ENCODE measurements around the gene PTX4.

Gene PTX4

DNA sequence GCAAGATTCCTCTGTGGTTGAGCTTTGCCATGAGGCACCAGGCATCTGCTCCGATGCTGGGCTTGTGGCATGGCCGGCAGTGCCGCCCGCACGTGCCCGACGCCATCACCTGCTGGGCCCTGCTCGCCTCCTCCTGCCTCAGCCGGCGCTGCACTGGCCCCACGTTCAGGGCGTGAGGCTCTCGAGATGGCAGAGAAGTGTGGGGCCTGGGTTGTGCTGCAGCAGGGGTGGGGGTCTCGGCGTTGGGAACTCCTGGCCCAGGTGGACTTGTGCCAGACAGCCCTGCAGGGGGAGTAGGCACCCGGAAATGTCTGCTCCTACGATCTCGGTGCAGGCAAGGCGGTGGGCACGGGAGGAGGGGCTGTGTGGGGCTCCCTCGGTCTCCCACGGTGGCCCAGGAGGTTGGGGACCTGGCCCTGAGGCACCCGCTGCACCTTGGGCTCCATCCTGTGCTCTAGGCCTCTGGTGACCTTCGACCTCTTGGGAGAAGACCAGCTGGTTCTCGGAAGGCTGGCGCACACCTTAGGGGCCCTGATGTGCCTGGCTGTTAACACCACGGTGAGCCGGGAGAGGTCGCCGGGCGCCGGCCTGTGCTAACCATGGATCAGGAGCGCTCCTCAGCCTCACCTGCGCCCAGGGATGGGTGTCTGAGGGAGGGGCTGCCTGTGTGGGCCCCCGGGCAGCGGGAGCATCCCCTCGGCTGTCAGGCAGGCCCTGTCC is 17.9 kb upstream of the PTX4 start:
- TF ChIP-seq, protein P1, sequence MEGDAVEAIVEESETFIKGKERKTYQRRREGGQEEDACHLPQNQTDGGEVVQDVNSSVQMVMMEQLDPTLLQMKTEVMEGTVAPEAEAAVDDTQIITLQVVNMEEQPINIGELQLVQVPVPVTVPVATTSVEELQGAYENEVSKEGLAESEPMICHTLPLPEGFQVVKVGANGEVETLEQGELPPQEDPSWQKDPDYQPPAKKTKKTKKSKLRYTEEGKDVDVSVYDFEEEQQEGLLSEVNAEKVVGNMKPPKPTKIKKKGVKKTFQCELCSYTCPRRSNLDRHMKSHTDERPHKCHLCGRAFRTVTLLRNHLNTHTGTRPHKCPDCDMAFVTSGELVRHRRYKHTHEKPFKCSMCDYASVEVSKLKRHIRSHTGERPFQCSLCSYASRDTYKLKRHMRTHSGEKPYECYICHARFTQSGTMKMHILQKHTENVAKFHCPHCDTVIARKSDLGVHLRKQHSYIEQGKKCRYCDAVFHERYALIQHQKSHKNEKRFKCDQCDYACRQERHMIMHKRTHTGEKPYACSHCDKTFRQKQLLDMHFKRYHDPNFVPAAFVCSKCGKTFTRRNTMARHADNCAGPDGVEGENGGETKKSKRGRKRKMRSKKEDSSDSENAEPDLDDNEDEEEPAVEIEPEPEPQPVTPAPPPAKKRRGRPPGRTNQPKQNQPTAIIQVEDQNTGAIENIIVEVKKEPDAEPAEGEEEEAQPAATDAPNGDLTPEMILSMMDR (IDR thresholded peaks at IDR 0.05; ENCODE audit: low read depth, low read length), result no peak
- no peak overlapping the region for H3K4me3 ChIP-seq (ENCODE audit: low read depth, low read length)
- DNase-seq (ENCODE audit: low read depth, low spot score), result no peak
- in situ Hi-C loops (cut with HindIII; ENCODE audit: low sequenced_read_pairs), result no loop called here

DNA sequence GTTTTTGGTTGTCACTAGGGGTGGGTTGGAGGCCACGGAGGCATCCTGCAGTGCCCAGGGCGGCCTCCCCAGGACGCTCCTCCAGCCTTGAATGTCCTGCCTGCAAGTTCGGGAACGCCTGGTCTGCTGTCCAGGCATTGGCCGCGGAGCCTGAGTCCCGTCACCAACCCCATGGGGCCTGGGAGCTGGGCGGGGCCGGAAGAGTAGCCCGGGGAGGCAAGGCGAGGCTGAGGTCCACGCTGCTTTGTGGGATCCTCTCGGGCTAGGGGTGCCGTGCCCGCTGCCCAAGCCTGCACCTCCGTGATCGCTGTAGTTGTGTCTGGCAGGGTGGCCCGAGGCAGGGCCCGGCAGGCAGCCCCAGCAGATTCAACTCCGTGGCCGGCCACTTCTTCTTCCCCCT is 17.2 kb upstream of the PTX4 start:
- DNase-seq (ENCODE audit: low read depth, low spot score), result no peak
- no peak overlapping the region for H3K4me3 ChIP-seq (ENCODE audit: low read depth, low read length)
- TF ChIP-seq, protein P1 (IDR thresholded peaks at IDR 0.05; ENCODE audit: low read depth, low read length), result no peak
- in situ Hi-C loops (cut with HindIII; ENCODE audit: low sequenced_read_pairs), result no loop called here

DNA sequence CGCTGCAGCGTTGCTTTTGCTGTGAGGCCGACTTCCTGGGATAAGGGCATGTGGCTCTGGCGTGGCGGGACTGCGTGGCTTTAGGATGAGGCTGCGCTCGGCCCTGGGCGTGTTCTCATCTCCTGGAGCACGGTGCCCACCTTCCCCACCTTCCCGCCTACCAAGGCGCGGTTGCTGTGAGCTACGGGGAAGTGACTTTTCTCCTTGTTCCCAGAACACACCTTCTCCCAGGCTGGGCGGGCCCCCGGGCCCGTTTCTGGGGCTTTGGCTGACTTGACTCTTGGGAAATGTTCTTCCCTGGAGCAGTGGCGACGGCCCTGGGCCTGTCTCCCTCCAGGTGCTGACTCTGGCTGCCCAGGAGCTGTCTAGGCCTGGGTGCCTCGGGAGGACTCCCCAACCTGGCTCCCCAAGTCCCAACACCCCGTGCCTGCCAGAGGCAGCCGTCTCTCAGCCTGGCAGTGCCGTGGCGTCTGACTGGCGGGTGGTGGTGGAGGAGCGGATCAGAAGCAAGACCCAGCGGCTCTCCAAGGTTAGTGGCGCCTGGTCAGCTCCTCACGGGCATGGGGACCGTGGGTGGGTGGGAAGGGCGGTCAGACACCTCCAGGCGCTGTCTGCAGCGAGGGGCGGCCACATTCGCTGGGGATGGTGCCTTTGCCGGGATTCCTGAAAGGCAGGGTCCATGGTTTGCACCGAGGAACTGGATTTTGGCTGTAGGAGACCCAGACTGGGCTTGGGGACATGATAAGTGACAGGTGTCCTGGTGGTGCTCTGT is 16.5 kb upstream of the PTX4 start:
- in situ Hi-C loops (cut with HindIII; ENCODE audit: low sequenced_read_pairs), result no loop called here

DNA sequence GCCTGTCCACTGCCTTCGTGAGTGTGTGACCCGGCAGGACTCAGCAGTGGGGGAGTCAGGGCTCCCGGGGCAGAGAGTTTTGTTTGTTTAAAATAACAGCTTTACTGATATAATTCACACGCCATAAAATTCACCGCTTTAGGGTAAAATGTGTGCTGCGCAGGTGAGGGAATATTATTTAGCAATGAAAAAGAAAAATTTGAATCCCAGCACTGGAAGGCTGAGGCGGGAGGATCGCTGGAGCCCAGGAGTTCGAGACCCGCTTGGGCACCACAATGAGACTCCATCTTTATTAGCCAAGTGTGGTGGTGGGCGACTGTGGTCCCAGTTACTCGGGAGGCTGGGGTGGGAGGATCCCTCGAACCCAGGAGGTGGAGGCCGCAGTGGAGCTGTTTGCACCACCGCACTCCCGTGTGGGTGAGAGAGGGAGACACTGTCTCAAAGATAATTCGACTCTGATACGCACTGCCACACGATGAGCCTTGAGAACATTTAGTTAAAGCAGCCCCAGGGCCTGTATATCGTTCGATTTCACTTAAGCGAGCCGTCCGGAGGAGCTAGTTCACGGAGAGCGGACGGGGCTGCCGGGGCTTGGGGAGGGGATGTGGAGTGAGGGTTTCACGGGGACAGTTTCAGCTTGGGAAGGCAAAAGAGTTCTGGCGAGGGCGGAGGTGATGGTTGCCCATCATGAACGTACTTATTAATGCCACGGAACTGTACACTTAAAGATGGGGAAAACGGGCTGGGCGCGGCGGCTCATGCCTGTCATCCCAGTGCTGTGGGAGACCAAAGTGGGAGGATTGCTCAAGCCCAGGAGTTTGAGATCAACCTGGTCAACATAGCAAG is 14.6 kb upstream of the PTX4 start:
- no peak overlapping the region for H3K4me3 ChIP-seq (ENCODE audit: low read depth, low read length)
- in situ Hi-C loops (cut with HindIII; ENCODE audit: low sequenced_read_pairs), result no loop called here
- TF ChIP-seq, protein P1 (IDR thresholded peaks at IDR 0.05; ENCODE audit: low read depth, low read length), result no peak
- DNase-seq (ENCODE audit: low read depth, low spot score), result no peak

More for the DNA sequence above, 16.5 kb upstream of the PTX4 start:
- TF ChIP-seq, protein P1 (IDR thresholded peaks at IDR 0.05; ENCODE audit: low read depth, low read length), result no peak
- no peak overlapping the region for H3K4me3 ChIP-seq (ENCODE audit: low read depth, low read length)
- no peak for DNase-seq (ENCODE audit: low read depth, low spot score)

DNA sequence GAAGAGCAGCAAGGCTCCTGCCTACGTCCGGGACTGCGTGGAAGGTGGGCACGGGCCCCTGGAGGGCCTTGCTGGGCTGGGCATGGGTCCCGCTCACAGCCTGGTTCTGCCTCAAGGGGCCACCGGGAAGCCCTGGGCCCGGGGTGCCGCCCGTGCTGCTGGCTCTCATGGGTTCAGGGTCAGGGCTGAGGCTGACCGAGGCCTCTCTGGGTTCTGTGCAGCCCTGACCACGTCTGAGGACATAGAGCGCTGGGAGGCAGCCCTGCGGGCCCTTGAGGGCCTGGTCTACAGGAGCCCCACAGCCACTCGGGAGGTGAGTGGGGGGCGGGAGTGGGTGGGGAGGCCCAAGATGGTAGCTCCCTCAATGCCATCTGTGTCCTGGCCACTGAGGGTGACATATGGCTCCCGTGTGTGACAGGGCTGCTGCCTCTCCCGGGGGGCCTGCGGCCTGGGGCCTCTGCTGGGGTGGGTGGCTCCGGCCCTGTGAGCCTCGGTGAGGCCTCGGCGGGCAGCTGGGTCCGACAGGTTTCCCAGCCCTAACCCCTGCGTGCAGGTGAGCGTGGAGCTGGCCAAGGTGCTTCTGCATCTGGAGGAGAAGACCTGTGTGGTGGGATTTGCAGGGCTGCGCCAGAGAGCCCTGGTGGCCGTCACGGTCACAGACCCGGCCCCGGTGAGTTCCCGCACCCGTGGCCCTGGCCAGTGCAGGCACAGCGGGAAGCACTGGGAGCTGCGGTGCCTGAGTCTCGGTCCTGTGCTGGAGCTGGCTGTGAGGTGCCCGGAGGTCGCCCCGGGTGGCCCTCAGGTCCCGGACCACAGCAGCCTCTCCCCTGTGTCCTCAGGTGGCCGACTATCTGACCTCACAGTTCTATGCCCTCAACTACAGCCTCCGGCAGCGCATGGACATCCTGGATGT is 13.6 kb upstream of the PTX4 start:
- TF ChIP-seq, protein P1 (IDR thresholded peaks at IDR 0.05; ENCODE audit: low read depth, low read length), result no peak
- in situ Hi-C loops (cut with HindIII; ENCODE audit: low sequenced_read_pairs), result no loop called here
- H3K4me3 ChIP-seq (ENCODE audit: low read depth, low read length), result no peak overlapping the region
- no peak for DNase-seq (ENCODE audit: low read depth, low spot score)

Measured in astrocyte of the spinal cord (primary cell).